Activated naive CD4-positive, alpha-beta T cell treated with anti-CD3 and anti-CD28 coated beads, Interleukin-2, amount 10 ng/mL, durations not matched to agents 5 hours and 36 hours (primary cell): Measurements from ENCODE around the gene RHOU. TPM values are rescaled to one million over a fixed set of nuclear protein-coding genes. Genes with fewer than 3 reads are reported as not detected.

Experiments
- total RNA-seq, 2 experiments: library from RNA; stranded (reverse); gene quantifications; one replicate each; pipeline ENCODE4 v1.2.3, GENCODE V29; 2021

RHOU gene
- 1 to 10 TPM; 7.5 to 8.0 TPM for total RNA-seq

GRCh38 chr1:228734881-228735801 lies at the start of gene RHOU:
Gene RHOU, plus strand, starts transcription at chr1:228735479. Its CDS starts 264 bp downstream, at chr1:228735743.

Other genes with a start within 250 kb of the RHOU start
- gene RNF187, start 248.1 kb upstream of the RHOU start, total RNA-seq: 100 to 1,000 TPM; 105 to 110 TPM